Motor neuron (in vitro differentiated cells): Measurements from ENCODE around the gene DPM2. TPM values are rescaled to one million over a fixed set of nuclear protein-coding genes. Genes with fewer than 3 reads are reported as not detected.

Experiments used
- ATAC-seq, 8 experiments: fragments of 200-7000 bp; cut with Tn5 transposase; replicated peaks in 6 of 8; 2 replicates each; pipeline ENCODE4 v1.8.0; 2021; ENCODE audit warnings: mild to moderate bottlenecking in 8 of 8, moderate library complexity in 8 of 8
- H3K27ac ChIP-seq, 2 donors: fragments of 250-450 bp; sonication (Bioruptor Pico); 2 replicates each; pipeline ENCODE4 v1.9.0; 2021; ENCODE audit warnings: antibody characterized with exemption in 2 of 2, mild to moderate bottlenecking in 2 of 2, moderate library complexity in 1 of 2
- H3K4me1 ChIP-seq, 2 donors: fragments of 250-450 bp; sonication (Bioruptor Pico); replicated peaks in 1 of 2; 2 replicates each; pipeline ENCODE4 v1.6.1; 2021; ENCODE audit warnings: antibody characterized with exemption in 2 of 2, mild to moderate bottlenecking in 2 of 2, moderate library complexity in 1 of 2
- H3K4me3 ChIP-seq, 5 donors: fragments of 250-450 bp; sonication (Bioruptor Pico); 2 replicates each; pipeline ENCODE4 v1.9.0; 2021; ENCODE audit warnings: antibody characterized with exemption in 5 of 5, mild to moderate bottlenecking in 5 of 5, moderate library complexity in 4 of 5
- WGBS, 10 experiments: fragments of 450-650 bp; shearing (Covaris generic); methylation state at CpG; one replicate each; pipeline ENCODE4 v1.0.0; 2022; 5-methylcytosine and 5-hydroxymethylcytosine counted together
- in situ Hi-C, 9 experiments: fragments of 400-800 bp; cut with MboI; loops; one replicate each; pipeline ENCODE4 v1.15.0; 2021; ENCODE audit warnings: low sequenced_read_pairs in 9 of 9, low pct_unique_long_range_greater_than_20kb in 2 of 9; ENCODE audit not compliant: unreplicated experiment in 9 of 9
- total RNA-seq, 8 experiments: library from RNA; unstranded; fragments of 300-600 nt; gene quantifications; 2 replicates each; pipeline versions ENCODE4 v1.2.3 to v1.2.4, GENCODE V29; 2022

DPM2 gene
- total RNA-seq, 8 experiments from 2014 or later: 22.5 to 37.6 (median 28.8) TPM

DNA sequence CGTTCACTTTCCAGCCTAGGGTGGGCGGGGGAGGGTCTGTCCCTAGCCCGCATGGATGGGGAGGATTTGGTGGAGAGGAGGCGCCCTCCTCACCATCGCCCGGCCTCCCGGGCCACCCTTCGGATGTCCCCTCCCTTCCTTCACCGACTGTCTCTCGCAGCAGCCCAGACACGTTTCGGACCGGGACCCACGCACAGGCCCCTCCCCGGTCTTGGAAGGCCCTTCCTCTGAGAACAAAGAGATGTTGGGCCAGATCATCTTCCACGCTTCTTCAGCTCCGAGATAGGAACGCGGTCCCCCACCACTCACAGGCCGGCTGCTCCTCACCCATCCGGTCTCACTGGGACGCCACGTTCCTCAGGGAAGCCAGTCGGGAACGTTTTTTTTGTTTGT, 640 bp upstream of the DPM2 start:
- Histone ChIP-seq H3K27ac (no peak overlapping the region), H3K4me3 (no peak overlapping the region), H3K4me1 (peaks cover 9 to 18% of the 10 kb centered on the region in 2 donors)
- WGBS, 10 experiments: 10 to 84% (median 66%) methylated on average over 2 to 9 of the region's 25 CpGs; no CpG with 5 or more reads in 6 of the 10 experiments
- ATAC-seq: peak in 4 of 8 experiments; percentile 0 to 3 (median 2)
- in situ Hi-C loops: loop anchor here in 2 of 9 experiments (10.0 to 25.0 kb wide), 2 partner anchors 97 to 99 kb away; no protein-coding TSS in a partner anchor

- in situ Hi-C loops: loop anchor here in 2 of 9 experiments (10.0 to 25.0 kb wide), 2 partner anchors 98 to 100 kb away; no protein-coding TSS in a partner anchor
- WGBS, 10 experiments: 0 to 21% (median 2%) methylated on average over 1 to 4 of the region's 7 CpGs; no CpG with 5 or more reads in 4 of the 10 experiments
Observed at GRCh38 chr9:127937056-127937387, 632 bp downstream of the DPM2 start.

DNA sequence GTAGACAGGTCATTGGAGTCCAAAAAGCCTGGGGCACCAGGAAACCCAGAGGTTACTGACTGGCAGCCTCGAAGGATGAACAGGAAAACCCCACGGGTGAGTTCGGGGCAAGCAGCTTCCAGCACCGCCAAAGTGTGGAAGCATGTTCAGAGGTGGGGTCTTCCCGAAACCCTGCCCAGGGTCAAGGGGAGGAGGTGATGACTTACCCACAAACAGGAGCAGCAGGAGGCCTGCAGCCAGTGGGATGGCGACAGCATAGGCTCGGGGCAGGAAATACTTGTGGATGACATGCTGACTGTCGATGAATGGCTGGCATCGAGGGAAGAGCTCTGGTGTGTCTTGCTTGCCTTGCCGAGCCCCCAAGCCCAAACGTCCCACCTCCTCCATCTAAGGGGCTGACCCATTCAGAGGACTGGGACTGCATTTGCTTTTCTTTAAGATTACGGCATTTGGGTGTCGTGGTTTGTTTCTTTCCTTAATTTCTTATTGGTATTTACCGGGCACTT, 1.3 kb downstream of the DPM2 start:
- 60 to 100% (median 81%) methylated on average over 2 to 8 of the region's 14 CpGs; no CpG with 5 or more reads in 3 of the 10 experiments for WGBS, 10 experiments
- H3K4me1 ChIP-seq: peaks cover 15 to 17% of the 10 kb centered on the region in 2 donors
- ATAC-seq: no peak
- peak overlapping the region in 4 of 5 donors; percentile 57 to 94 (median 80) for H3K4me3 ChIP-seq
- no peak overlapping the region for H3K27ac ChIP-seq
- in situ Hi-C loops: loop anchor here in 2 of 9 experiments (10.0 to 25.0 kb wide), 2 partner anchors 98 to 101 kb away; no protein-coding TSS in a partner anchor

More at GRCh38 chr9:127937056-127937387, 632 bp downstream of the DPM2 start:
- Histone ChIP-seq H3K4me1 (peaks cover 9 to 12% of the 10 kb centered on the region in 2 donors), H3K27ac (no peak overlapping the region), H3K4me3 (peak overlapping the region; percentile 57 to 94 (median 80))
- no peak for ATAC-seq

DNA sequence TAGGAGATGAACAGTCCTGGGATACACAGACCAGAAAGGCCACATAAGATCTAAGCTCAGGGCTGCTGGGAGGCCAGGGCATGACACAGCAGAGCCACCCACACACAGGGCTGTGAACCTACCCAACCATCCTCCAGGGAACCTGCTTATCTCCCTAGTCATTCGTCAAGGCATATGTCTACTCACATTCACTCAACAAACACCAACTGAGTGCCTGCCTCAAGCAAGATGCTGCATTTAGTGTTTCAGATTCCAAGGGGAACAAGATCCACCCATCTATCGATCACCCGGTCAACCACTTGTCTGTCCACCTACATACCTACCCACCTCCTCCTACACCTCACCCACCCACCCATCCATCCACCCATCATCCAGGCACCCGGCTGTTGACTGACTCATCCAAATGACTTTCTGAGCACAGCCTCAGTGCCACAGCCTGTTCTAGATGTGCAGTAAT, 1.9 kb downstream of the DPM2 start:
- WGBS, 10 experiments: 29 to 100% (median 87%) methylated on average over 1 to 3 of the region's 4 CpGs; no CpG with 5 or more reads in 7 of the 10 experiments
- peaks cover 20% of the 10 kb centered on the region in 2 donors for H3K4me1 ChIP-seq
- no peak overlapping the region for H3K27ac ChIP-seq
- ATAC-seq: no peak
- no peak overlapping the region for H3K4me3 ChIP-seq
- in situ Hi-C loops: loop anchor here in 2 of 9 experiments (10.0 to 25.0 kb wide), 2 partner anchors 99 to 102 kb away; no protein-coding TSS in a partner anchor

GRCh38 chr9:127934986-127935385, 2.7 kb downstream of the DPM2 start:
- peaks cover 22% of the 10 kb centered on the region in 2 donors for H3K4me1 ChIP-seq
- no peak overlapping the region for H3K27ac ChIP-seq
- in situ Hi-C loops: loop anchor here in 2 of 9 experiments (10.0 to 25.0 kb wide), 2 partner anchors 100 to 102 kb away; no protein-coding TSS in a partner anchor
- 20 to 88% (median 86%) methylated on average over 1 to 7 of the region's 11 CpGs; no CpG with 5 or more reads in 7 of the 10 experiments for WGBS, 10 experiments
- no peak overlapping the region for H3K4me3 ChIP-seq
- ATAC-seq: no peak

DNA sequence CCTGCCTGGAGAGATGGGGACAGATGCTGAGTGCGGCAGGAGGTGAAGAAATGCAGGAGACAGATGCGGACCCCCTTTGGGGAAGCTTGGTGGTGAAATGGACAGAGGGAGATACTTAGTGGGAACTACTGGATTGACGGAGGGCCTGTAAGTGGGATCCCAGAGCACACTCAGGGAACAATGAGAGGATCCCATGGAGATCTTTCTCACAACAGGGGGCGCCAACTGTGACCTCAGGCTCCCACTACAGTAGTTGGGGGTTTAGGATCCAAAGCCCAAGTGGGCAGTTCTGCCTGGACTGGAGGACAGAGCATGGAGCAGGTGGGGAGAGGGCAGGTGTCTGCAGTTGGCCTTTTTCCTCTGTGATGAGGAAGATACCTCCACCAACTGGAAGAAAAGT, 3.4 kb downstream of the DPM2 start:
- Histone ChIP-seq H3K4me3 (no peak overlapping the region), H3K4me1 (peaks cover 23 to 27% of the 10 kb centered on the region in 2 donors), H3K27ac (no peak overlapping the region)
- WGBS, 10 experiments: 40 to 100% (median 85%) methylated on average over 1 to 4 of the region's 4 CpGs; no CpG with 5 or more reads in 2 of the 10 experiments
- in situ Hi-C loops: loop anchor here in 2 of 9 experiments (10.0 to 25.0 kb wide), 2 partner anchors 101 to 103 kb away; no protein-coding TSS in a partner anchor
- no peak for ATAC-seq

GRCh38 chr9:127931092-127931881, 6.4 kb downstream of the DPM2 start:
- ATAC-seq: peak; percentile 19 to 63 (median 57)
- H3K4me3 ChIP-seq: peak overlapping the region; percentile 48 to 59 (median 51)
- WGBS, 10 experiments: 0 to 32% (median 17%) methylated on average over 1 to 10 of the region's 18 CpGs; no CpG with 5 or more reads in 3 of the 10 experiments
- peaks cover 21 to 31% of the 10 kb centered on the region in 2 donors for H3K4me1 ChIP-seq
- peak overlapping the region; percentile 74 to 94 for H3K27ac ChIP-seq
- in situ Hi-C loops: loop anchor here in 2 of 9 experiments (10.0 to 25.0 kb wide), 2 partner anchors 104 to 106 kb away; no protein-coding TSS in a partner anchor

GRCh38 chr9:127930231-127931091, 7.2 kb downstream of the DPM2 start, which contains the start of gene PIP5KL1:
Gene PIP5KL1, minus strand, starts transcription at chr9:127930777. Its CDS starts 25 bp downstream, at chr9:127930752.
- peak within 1 kb of the TSS; percentile 48 to 59 (median 51) for H3K4me3 ChIP-seq
- in situ Hi-C loops: loop anchor here in 2 of 9 experiments (10.0 to 25.0 kb wide), 2 partner anchors 104 to 107 kb away; no protein-coding TSS in a partner anchor
- WGBS, 10 experiments: 0 to 37% (median 4%) methylated on average over 2 to 15 of the region's 70 CpGs; no CpG with 5 or more reads in 3 of the 10 experiments
- peak within 1 kb of the TSS; percentile 74 to 94 for H3K27ac ChIP-seq
- peaks cover 18 to 28% of the 10 kb centered on the region in 2 donors for H3K4me1 ChIP-seq
- ATAC-seq: peak; percentile 69 to 90 (median 86)

DNA sequence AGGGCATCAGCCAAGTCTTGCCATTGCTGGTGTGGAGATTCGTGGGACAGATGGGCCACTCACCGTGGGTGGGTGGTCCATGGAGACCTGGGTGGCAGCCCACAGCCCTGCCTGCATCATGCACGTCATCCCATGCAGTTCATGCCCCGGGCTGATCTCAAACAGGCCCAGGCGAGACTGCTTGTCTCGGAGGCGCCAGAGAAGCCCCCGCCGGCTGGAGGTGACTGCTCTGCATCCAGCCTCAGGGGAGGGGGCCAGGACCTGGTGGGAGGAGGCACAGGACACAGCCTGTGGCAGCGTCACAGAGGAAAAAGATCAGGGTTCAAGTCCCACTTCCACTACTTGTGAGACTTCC, 8.1 kb downstream of the DPM2 start:
- in situ Hi-C loops: loop anchor here in 2 of 9 experiments (10.0 to 25.0 kb wide), 2 partner anchors 108 to 195 kb away; partner anchors contain the start of gene TOR2A (in 1 of the 2)
- ATAC-seq: no peak
- Histone ChIP-seq H3K27ac (no peak overlapping the region), H3K4me1 (peaks cover 18 to 28% of the 10 kb centered on the region in 2 donors), H3K4me3 (no peak overlapping the region)
- WGBS, 10 experiments: 20 to 100% (median 33%) methylated on average over 1 to 2 of the region's 10 CpGs; no CpG with 5 or more reads in 6 of the 10 experiments

GRCh38 chr9:127928676-127929624, 8.7 kb downstream of the DPM2 start:
- in situ Hi-C loops: loop anchor here in 2 of 9 experiments (10.0 to 25.0 kb wide), 2 partner anchors 108 to 194 kb away; partner anchors contain the start of gene TOR2A (in 1 of the 2)
- H3K4me3 ChIP-seq: no peak overlapping the region
- ATAC-seq: peak in 1 of 8 experiments; percentile 3
- H3K4me1 ChIP-seq: peaks cover 18 to 28% of the 10 kb centered on the region in 2 donors
- WGBS, 10 experiments: 40 to 62% (median 50%) methylated on average over 1 to 4 of the region's 11 CpGs; no CpG with 5 or more reads in 3 of the 10 experiments
- H3K27ac ChIP-seq: no peak overlapping the region
